ENCODE data around the gene ARL14. TPM values are rescaled to one million over a fixed set of nuclear protein-coding genes. Genes with fewer than 3 reads are reported as not detected.

Gene ARL14
- total RNA-seq, 2 donors from 2014 or later: not detected

- 88% methylated on average over 2 of the region's 2 CpGs for WGBS
- DNase-seq (ENCODE audit: low spot score): no peak
- H3K4me3 ChIP-seq: no peak overlapping the region
- H3K9me3 ChIP-seq: no peaks in the 10 kb centered on the region
- H3K27me3 ChIP-seq (replicated peaks; ENCODE audit: insufficient read depth): no peaks in the 10 kb centered on the region
- H3K27ac ChIP-seq: no peak overlapping the region
- intact Hi-C loops (cut with DNase I): no loop called here
- TF ChIP-seq POLR2A (IDR thresholded peaks at IDR 0.05) (no peak), POLR2AphosphoS5 (IDR thresholded peaks at IDR 0.05) (no peak), CTCF (IDR thresholded peaks at IDR 0.05) (no peak)
- no peaks in the 10 kb centered on the region for H3K4me1 ChIP-seq (replicated peaks)
- H3K36me3 ChIP-seq: no peaks in the 10 kb centered on the region
Observed at GRCh38 chr3:160684368-160684740, 7.4 kb downstream of the ARL14 start.

- WGBS: 83% methylated on average over 1 of the region's 1 CpG
- H3K4me1 ChIP-seq (replicated peaks): no peaks in the 10 kb centered on the region
- TF ChIP-seq CTCF (IDR thresholded peaks at IDR 0.05) (peak in 1 of 4 experiments; percentile 32), POLR2AphosphoS5 (IDR thresholded peaks at IDR 0.05) (no peak), POLR2A (IDR thresholded peaks at IDR 0.05) (no peak)
Observed at GRCh38 chr3:160685144-160685766, 8.3 kb downstream of the ARL14 start.

GRCh38 chr3:160686955-160687535 is 10.1 kb downstream of the ARL14 start:
- DNase-seq (ENCODE audit: low spot score): no peak
- Histone ChIP-seq H3K4me1 (replicated peaks) (no peaks in the 10 kb centered on the region), H3K27ac (no peak overlapping the region), H3K4me3 (no peak overlapping the region), H3K27me3 (replicated peaks; ENCODE audit: insufficient read depth) (no peaks in the 10 kb centered on the region), H3K9me3 (no peaks in the 10 kb centered on the region), H3K36me3 (no peaks in the 10 kb centered on the region)
- WGBS: 78% methylated on average over 6 of the region's 6 CpGs
- TF ChIP-seq POLR2AphosphoS5 (IDR thresholded peaks at IDR 0.05) (no peak), CTCF (IDR thresholded peaks at IDR 0.05) (peak in 3 of 4 experiments; percentile 17 to 33 (median 29)), POLR2A (IDR thresholded peaks at IDR 0.05) (no peak)
- intact Hi-C loops (cut with DNase I): no loop called here

More at GRCh38 chr3:160685144-160685766, 8.3 kb downstream of the ARL14 start:
- no peaks in the 10 kb centered on the region for H3K36me3 ChIP-seq
- H3K27me3 ChIP-seq (replicated peaks; ENCODE audit: insufficient read depth): no peaks in the 10 kb centered on the region
- intact Hi-C loops (cut with DNase I): no loop called here
- H3K9me3 ChIP-seq: no peaks in the 10 kb centered on the region
- no peak overlapping the region for H3K4me3 ChIP-seq
- DNase-seq (ENCODE audit: low spot score): no peak
- H3K27ac ChIP-seq: no peak overlapping the region

- no peaks in the 10 kb centered on the region for H3K36me3 ChIP-seq
- WGBS: 82% methylated on average over 1 of the region's 1 CpG
- no peak overlapping the region for H3K4me3 ChIP-seq
- no peaks in the 10 kb centered on the region for H3K9me3 ChIP-seq
- intact Hi-C loops (cut with DNase I): no loop called here
- DNase-seq (ENCODE audit: low spot score): no peak
- TF ChIP-seq CTCF (IDR thresholded peaks at IDR 0.05): no peak
- no peak for TF ChIP-seq POLR2AphosphoS5 (IDR thresholded peaks at IDR 0.05)
- TF ChIP-seq POLR2A (IDR thresholded peaks at IDR 0.05): no peak
- H3K4me1 ChIP-seq (replicated peaks): no peaks in the 10 kb centered on the region
- no peak overlapping the region for H3K27ac ChIP-seq
- H3K27me3 ChIP-seq (replicated peaks; ENCODE audit: insufficient read depth): no peaks in the 10 kb centered on the region
Observed at GRCh38 chr3:160691151-160691550, 14.2 kb downstream of the ARL14 start.

- H3K4me1 ChIP-seq (replicated peaks): no peaks in the 10 kb centered on the region
- intact Hi-C loops (cut with DNase I): no loop called here
- 49% methylated on average over 4 of the region's 4 CpGs for WGBS
- no peak overlapping the region for H3K27ac ChIP-seq
- no peaks in the 10 kb centered on the region for H3K36me3 ChIP-seq
- no peak overlapping the region for H3K4me3 ChIP-seq
- DNase-seq (ENCODE audit: low spot score): no peak
- TF ChIP-seq POLR2A (IDR thresholded peaks at IDR 0.05): no peak
- no peak for TF ChIP-seq CTCF (IDR thresholded peaks at IDR 0.05)
- TF ChIP-seq POLR2AphosphoS5 (IDR thresholded peaks at IDR 0.05): no peak
- no peaks in the 10 kb centered on the region for H3K9me3 ChIP-seq
- no peaks in the 10 kb centered on the region for H3K27me3 ChIP-seq (replicated peaks; ENCODE audit: insufficient read depth)
Observed at GRCh38 chr3:160691962-160692361, 15.0 kb downstream of the ARL14 start.
